Fibroblast of skin of back (primary cell): ENCODE measurements around the gene NIPA2.

Source experiments
- DNase-seq: peaks from one replicate; pipeline ENCODE4 v3.0.0-alpha.2; 2013

NIPA2 gene

GRCh38 chr15:22903427-22903826 is 65.0 kb downstream of the NIPA2 start:
- DNase-seq = no peak

GRCh38 chr15:22903961-22904534 is 65.6 kb downstream of the NIPA2 start:
- DNase-seq = no peak

- DNase-seq = no peak
Measured at GRCh38 chr15:22904736-22905135, 66.3 kb downstream of the NIPA2 start.

GRCh38 chr15:22907161-22907950 is 68.9 kb downstream of the NIPA2 start:
- DNase-seq = no peak

GRCh38 chr15:22908830-22909229 is 70.4 kb downstream of the NIPA2 start:
- no peak for DNase-seq

GRCh38 chr15:22911306-22911705 is 72.8 kb downstream of the NIPA2 start:
- no peak for DNase-seq

GRCh38 chr15:22912256-22912655 is 73.8 kb downstream of the NIPA2 start:
- DNase-seq = no peak

GRCh38 chr15:22913646-22914380 is 75.3 kb downstream of the NIPA2 start:
- no peak for DNase-seq

- peak; percentile 6 for DNase-seq
Measured at GRCh38 chr15:22915866-22916515, 77.5 kb downstream of the NIPA2 start.

- DNase-seq = no peak
Measured at GRCh38 chr15:22916606-22917350, 78.3 kb downstream of the NIPA2 start.

- no peak for DNase-seq
Measured at GRCh38 chr15:22917556-22917955, 79.1 kb downstream of the NIPA2 start.
